GM12892 (cell line): ENCODE measurements around the gene MEG3.

ENCODE experiments used
- DNase-seq: peaks from one replicate; pipeline ENCODE4 v3.0.0; 2011; ENCODE audit not compliant: insufficient read length
- FAIRE-seq: peaks from 2 replicates; lab custom pipeline; 2011; peaks lifted over from hg19 to GRCh38; lab: Jason Lieb, UNC
- POLR2A ChIP-seq: IDR thresholded peaks from 2 replicates; pipeline ENCODE4 v1.6.1; 2011; ENCODE audit warnings: low read depth, low read length, control low read depth
- POLR2AphosphoS5 ChIP-seq: IDR thresholded peaks from 2 replicates; pipeline ENCODE4 v1.6.1; 2011; ENCODE audit warnings: low read depth, low read length, control low read depth
- TAF1 ChIP-seq: IDR thresholded peaks from 2 replicates; pipeline ENCODE4 v1.6.1; 2011; ENCODE audit warnings: low read depth, mild to moderate bottlenecking, control low read depth, low read length, borderline replicate concordance

The MEG3 gene

GRCh38 chr14:100899884-100900771 lies 74.2 kb downstream of the MEG3 start:
- DNase-seq, result no peak
- FAIRE-seq, result no peak

GRCh38 chr14:100900837-100901390 lies 75.0 kb downstream of the MEG3 start:
- TF ChIP-seq POLR2AphosphoS5 (no peak), TAF1 (no peak), POLR2A (no peak)
- no peak for DNase-seq
- FAIRE-seq, result no peak

More at GRCh38 chr14:100899884-100900771, 74.2 kb downstream of the MEG3 start:
- no peak for TF ChIP-seq TAF1
- TF ChIP-seq POLR2AphosphoS5, result no peak
- no peak for TF ChIP-seq POLR2A

- FAIRE-seq (no peak), DNase-seq (no peak)
- TF ChIP-seq POLR2AphosphoS5, result no peak
- TF ChIP-seq POLR2A, result no peak
- no peak for TF ChIP-seq TAF1
Observed at GRCh38 chr14:100901391-100902183, 75.7 kb downstream of the MEG3 start.

- FAIRE-seq, result no peak
- DNase-seq, result no peak
- TF ChIP-seq POLR2A, result no peak
- no peak for TF ChIP-seq TAF1
- TF ChIP-seq POLR2AphosphoS5, result no peak
Observed at GRCh38 chr14:100902295-100903133, 76.6 kb downstream of the MEG3 start.

- no peak for TF ChIP-seq POLR2A
- TF ChIP-seq POLR2AphosphoS5, result no peak
- TF ChIP-seq TAF1, result no peak
- FAIRE-seq (no peak), DNase-seq (no peak)
Observed at GRCh38 chr14:100903134-100903468, 77.2 kb downstream of the MEG3 start.

- no peak for FAIRE-seq
- TF ChIP-seq TAF1 (no peak), POLR2AphosphoS5 (no peak), POLR2A (no peak)
- no peak for DNase-seq
Observed at GRCh38 chr14:100903672-100904185, 77.8 kb downstream of the MEG3 start, which contains the start of gene RTL1. Gene RTL1 (minus strand): TSS chr14:100903722. CDS start chr14:100884788, 18,934 bp downstream.

- FAIRE-seq (no peak), DNase-seq (no peak)
- TF ChIP-seq POLR2AphosphoS5 (no peak), POLR2A (no peak), TAF1 (no peak)
Observed at GRCh38 chr14:100904307-100905087, 78.6 kb downstream of the MEG3 start.

- no peak for DNase-seq
- TF ChIP-seq TAF1 (no peak), POLR2A (no peak), POLR2AphosphoS5 (no peak)
- FAIRE-seq, result no peak
Observed at GRCh38 chr14:100905166-100905565, 79.2 kb downstream of the MEG3 start.

GRCh38 chr14:100906420-100906819 lies 80.5 kb downstream of the MEG3 start:
- FAIRE-seq (no peak), DNase-seq (no peak)
- TF ChIP-seq TAF1, result no peak
- no peak for TF ChIP-seq POLR2AphosphoS5
- no peak for TF ChIP-seq POLR2A

- TF ChIP-seq POLR2A, result no peak
- no peak for TF ChIP-seq TAF1
- no peak for TF ChIP-seq POLR2AphosphoS5
- FAIRE-seq, result no peak
- DNase-seq, result no peak
Observed at GRCh38 chr14:100907240-100907639, 81.3 kb downstream of the MEG3 start.
